SH-SY5Y (cell line): Measurements from ENCODE around the gene ZNF521.

ENCODE experiments used
- GATA2 ChIP-seq: IDR thresholded peaks from 2 replicates; pipeline ENCODE4 v1.6.1; 2011; ENCODE audit warnings: mild to moderate bottlenecking, low read depth, low read length
- GATA3 ChIP-seq: IDR thresholded peaks from 2 replicates; pipeline ENCODE4 v1.6.1; 2011; ENCODE audit warnings: low read depth, mild to moderate bottlenecking, low read length, moderate library complexity

DNA sequence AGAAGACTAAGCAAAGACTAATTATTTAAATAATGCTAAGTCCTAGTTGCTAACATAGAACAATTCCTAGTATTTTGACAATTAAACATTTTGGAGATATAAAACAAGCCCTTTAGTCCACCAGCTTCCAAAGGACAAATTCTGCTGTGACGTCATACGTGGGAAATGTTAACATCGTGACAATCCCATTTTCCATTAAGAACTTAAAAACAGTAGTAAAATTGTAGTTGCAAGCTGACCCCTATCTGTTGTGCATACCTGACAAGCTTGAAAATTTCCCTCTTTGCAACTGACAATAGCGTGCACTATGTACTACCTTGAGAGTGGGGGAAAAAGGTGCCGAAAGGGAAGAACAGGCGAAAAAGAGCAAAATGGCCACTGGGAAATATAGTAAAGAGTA lies 279.8 kb downstream of the ZNF521 start:
- TF ChIP-seq GATA2 (no peak), GATA3 (no peak)
